ENCODE data around the gene REEP5. TPM values are rescaled to one million over a fixed set of nuclear protein-coding genes. Genes with fewer than 3 reads are reported as not detected.

The REEP5 gene
- total RNA-seq (100 to 1,000 TPM in 1 of 5 donors, 10 to 100 TPM in 4; 18.8 to 102 (median 65.9) TPM), polyA plus RNA-seq (10 to 100 TPM; 24.7 to 45.0 (median 35.7) TPM)
- long read RNA-seq, donor 1, transcript REEP5-202 (5 exons, 3,326 nt) = major isoform, 15 of 15 reads
- long read RNA-seq, donor 1, partial matches to known transcripts = 0 of 15 reads
- long read RNA-seq, donor 1, other reads (novel, unspliced or antisense) = 0 of 15 reads
- long read RNA-seq, donor 2, transcript REEP5-202 (5 exons, 3,326 nt) = major isoform, 34 of 34 reads
- long read RNA-seq, donor 2, partial matches to known transcripts = 0 of 34 reads
- long read RNA-seq, donor 2, other reads (novel, unspliced or antisense) = 0 of 34 reads
- long read RNA-seq, donor 3, transcript REEP5-202 (5 exons, 3,326 nt) = major isoform, 21 of 22 reads
- long read RNA-seq, donor 3, partial matches to known transcripts = 0 of 22 reads
- long read RNA-seq, donor 3, other reads (novel, unspliced or antisense) = 0 of 22 reads
- long read RNA-seq, donor 4, transcript REEP5-202 (5 exons, 3,326 nt) = major isoform, 7 of 7 reads
- long read RNA-seq, donor 4, partial matches to known transcripts = 0 of 7 reads
- long read RNA-seq, donor 4, other reads (novel, unspliced or antisense) = 0 of 7 reads
- long read RNA-seq, donor 5, transcript REEP5-202 (5 exons, 3,326 nt) = major isoform, 40 of 40 reads
- long read RNA-seq, donor 5, partial matches to known transcripts = 0 of 40 reads
- long read RNA-seq, donor 5, other reads (novel, unspliced or antisense) = 0 of 40 reads
- long read RNA-seq, donor 6, transcript REEP5-202 (5 exons, 3,326 nt) = major isoform, 65 of 70 reads
- long read RNA-seq, donor 6, partial matches to known transcripts = 5 of 70 reads
- long read RNA-seq, donor 6, other reads (novel, unspliced or antisense) = 0 of 70 reads
- long read RNA-seq, donor 7, transcript REEP5-202 (5 exons, 3,326 nt) = major isoform, 40 of 40 reads
- long read RNA-seq, donor 7, partial matches to known transcripts = 0 of 40 reads
- long read RNA-seq, donor 7, other reads (novel, unspliced or antisense) = 0 of 40 reads
- long read RNA-seq, donor 8, transcript REEP5-202 (5 exons, 3,326 nt) = major isoform, 44 of 45 reads
- long read RNA-seq, donor 8, partial matches to known transcripts = 0 of 45 reads
- long read RNA-seq, donor 8, other reads (novel, unspliced or antisense) = 0 of 45 reads
- long read RNA-seq, donor 9, transcript REEP5-202 (5 exons, 3,326 nt) = major isoform, 39 of 51 reads
- long read RNA-seq, donor 9, partial matches to known transcripts = 12 of 51 reads
- long read RNA-seq, donor 9, other reads (novel, unspliced or antisense) = 0 of 51 reads
- long read RNA-seq, donor 10, transcript REEP5-202 (5 exons, 3,326 nt) = major isoform, 17 of 17 reads
- long read RNA-seq, donor 10, partial matches to known transcripts = 0 of 17 reads
- long read RNA-seq, donor 10, other reads (novel, unspliced or antisense) = 0 of 17 reads

DNA sequence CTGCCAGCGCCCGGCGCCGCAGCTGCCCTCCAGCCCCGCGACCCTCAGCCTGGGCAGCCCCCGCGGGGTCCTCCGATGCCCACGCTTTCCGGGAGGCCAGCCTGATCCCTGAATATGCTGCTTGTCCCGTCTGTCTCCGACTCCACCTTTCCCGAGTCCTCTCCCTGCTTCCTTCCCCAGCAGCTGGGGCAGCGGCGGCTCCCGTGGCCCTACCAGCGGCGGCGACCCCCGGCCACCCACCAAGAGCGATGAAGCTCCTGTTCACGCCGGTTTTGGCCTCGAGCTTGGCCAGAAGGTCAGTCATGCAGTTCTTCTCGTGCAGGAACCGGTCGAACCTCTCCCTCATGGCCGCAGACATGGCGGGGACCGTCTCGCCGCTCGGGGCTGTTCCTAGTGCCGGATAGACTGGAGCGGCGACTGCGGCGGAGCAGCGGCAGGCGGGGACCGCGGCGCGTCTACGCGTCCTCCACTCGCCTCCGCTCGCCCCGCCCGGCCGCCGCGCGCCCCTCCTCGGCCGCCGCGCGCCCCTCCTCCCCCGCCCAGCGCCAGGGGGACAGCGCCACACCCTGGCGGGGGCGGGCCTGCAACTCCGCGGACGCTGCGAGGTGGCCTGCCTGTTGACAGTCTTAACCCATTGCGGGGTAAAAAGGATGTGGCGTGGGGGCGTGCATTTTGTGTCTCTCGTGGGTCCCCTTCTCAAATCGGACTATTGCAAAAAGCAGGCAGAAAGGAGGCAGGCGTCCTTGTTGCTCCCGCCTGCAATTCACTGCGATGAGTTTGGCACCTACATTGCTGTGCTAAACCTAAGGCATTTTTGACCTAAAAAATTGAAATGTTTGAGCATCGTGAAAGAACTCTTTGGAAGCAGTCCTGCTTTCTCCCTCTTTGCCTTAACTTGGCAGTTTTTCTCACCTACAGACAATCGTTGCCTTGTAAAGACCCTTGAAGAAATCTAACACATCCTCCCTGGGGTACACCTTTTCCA lies at the start of gene REEP5:
TSS of gene REEP5 (minus strand) at position 395 of the 985 bp plus-strand sequence. CDS start at position 358, 37 bp downstream.
- TF ChIP-seq POLR2AphosphoS5 (IDR thresholded peaks at IDR 0.05) (peak; percentile 55 to 97 (median 96)), EP300 (IDR thresholded peaks at IDR 0.05) (no peak), POLR2A (IDR thresholded peaks at IDR 0.05) (peak in 1 of 4 donors; percentile 80)
- TF ChIP-seq, protein P1, sequence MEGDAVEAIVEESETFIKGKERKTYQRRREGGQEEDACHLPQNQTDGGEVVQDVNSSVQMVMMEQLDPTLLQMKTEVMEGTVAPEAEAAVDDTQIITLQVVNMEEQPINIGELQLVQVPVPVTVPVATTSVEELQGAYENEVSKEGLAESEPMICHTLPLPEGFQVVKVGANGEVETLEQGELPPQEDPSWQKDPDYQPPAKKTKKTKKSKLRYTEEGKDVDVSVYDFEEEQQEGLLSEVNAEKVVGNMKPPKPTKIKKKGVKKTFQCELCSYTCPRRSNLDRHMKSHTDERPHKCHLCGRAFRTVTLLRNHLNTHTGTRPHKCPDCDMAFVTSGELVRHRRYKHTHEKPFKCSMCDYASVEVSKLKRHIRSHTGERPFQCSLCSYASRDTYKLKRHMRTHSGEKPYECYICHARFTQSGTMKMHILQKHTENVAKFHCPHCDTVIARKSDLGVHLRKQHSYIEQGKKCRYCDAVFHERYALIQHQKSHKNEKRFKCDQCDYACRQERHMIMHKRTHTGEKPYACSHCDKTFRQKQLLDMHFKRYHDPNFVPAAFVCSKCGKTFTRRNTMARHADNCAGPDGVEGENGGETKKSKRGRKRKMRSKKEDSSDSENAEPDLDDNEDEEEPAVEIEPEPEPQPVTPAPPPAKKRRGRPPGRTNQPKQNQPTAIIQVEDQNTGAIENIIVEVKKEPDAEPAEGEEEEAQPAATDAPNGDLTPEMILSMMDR (IDR thresholded peaks at IDR 0.05) = peak in 4 of 7 experiments; percentile 43 to 91 (median 72)
- intact Hi-C loops (cut with DNase I; ENCODE audit: low total_unique reads) = no loop called here

DNA sequence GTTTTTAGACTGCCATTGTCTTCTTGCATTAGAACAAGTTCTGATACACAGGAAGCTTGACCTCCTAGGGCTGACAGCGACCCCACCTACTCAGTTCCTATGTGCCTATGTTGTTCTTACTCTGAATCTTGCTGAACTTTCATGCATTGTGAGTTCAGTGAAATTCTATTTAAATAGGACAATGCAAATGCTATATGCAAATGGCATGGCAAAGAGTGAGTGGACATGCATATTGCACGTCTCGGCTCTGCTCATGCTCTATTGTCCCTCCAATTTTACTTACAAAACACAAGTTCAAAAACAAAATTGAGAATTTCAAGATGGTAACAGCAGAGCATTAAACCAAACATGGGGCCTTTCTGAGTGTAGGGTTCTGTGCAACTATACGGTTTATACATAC lies 49.2 kb upstream of the REEP5 start:
- WGBS, 5 donors = 89 to 95% (median 90%) methylated on average over 4 of the region's 4 CpGs
- no peaks in the 10 kb centered on the region for H3K9me3 ChIP-seq
- DNase-seq = no peak
- H3K4me1 ChIP-seq = peaks cover 0 to 8% (median 7%) of the 10 kb centered on the region in 4 donors
- no peaks in the 10 kb centered on the region for H3K36me3 ChIP-seq
- intact Hi-C loops (cut with DNase I; ENCODE audit: low total_unique reads) = no loop called here
- H3K27me3 ChIP-seq = no peaks in the 10 kb centered on the region
- H3K27ac ChIP-seq = no peak overlapping the region
- H3K4me3 ChIP-seq = no peak overlapping the region
- TF ChIP-seq EP300 (IDR thresholded peaks at IDR 0.05) (no peak), POLR2A (IDR thresholded peaks at IDR 0.05) (no peak), POLR2AphosphoS5 (IDR thresholded peaks at IDR 0.05) (no peak)
- TF ChIP-seq, protein P1 (IDR thresholded peaks at IDR 0.05) = no peak

More for the DNA sequence above, at the start of gene REEP5:
- 0 to 2% (median 1%) methylated on average over 19 to 80 of the region's 80 CpGs for WGBS, 5 donors
- Histone ChIP-seq H3K27me3 (no peaks in the 10 kb centered on the region), H3K27ac (peak within 1 kb of the TSS; percentile 95 to 99 (median 99)), H3K9me3 (no peaks in the 10 kb centered on the region), H3K4me3 (peak within 1 kb of the TSS; percentile 66 to 100 (median 96)), H3K4me1 (peaks cover 43 to 55% (median 53%) of the 10 kb centered on the region in 4 donors), H3K36me3 (peaks cover 11 to 29% (median 24%) of the 10 kb centered on the region in 4 donors)
- DNase-seq = peak; percentile 88 to 96

DNA sequence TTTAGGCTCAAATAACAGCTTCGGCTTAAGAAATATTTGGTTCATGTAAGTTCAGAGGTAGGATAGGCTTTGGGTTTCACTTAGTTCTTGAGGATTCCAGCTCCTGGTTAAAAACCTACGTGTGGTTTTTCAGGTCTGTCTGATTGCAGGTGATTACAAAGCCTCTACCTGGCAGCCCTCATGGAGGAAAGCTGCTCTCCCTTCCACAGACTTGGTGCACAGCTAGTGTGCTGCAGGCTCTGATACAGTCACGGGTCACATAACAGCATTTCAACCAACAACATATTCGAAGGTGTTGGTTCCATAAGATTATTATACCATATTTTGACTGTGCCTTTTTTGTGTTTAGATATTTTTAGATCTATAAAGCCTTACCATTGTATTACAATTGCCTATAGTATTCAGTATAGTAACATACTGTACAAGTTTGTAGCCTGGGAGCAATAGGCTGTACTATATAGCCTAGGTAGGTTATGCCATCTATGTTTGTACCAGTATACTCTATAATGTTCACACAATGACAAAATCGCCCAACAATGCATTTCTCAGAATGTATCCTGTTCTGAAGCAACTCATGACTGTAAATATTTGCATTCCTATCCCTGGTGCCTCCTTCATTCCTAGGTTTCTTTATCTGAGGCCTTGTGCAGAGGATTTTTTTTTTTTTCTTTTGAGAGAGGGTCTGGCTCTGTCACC lies 46.5 kb upstream of the REEP5 start:
- DNase-seq = no peak
- intact Hi-C loops (cut with DNase I; ENCODE audit: low total_unique reads) = no loop called here

More for the DNA sequence above, 46.5 kb upstream of the REEP5 start:
- TF ChIP-seq POLR2AphosphoS5 (IDR thresholded peaks at IDR 0.05) = no peak
- TF ChIP-seq POLR2A (IDR thresholded peaks at IDR 0.05) = no peak
- no peak for TF ChIP-seq EP300 (IDR thresholded peaks at IDR 0.05)
- TF ChIP-seq, protein P1 (IDR thresholded peaks at IDR 0.05) = no peak
- Histone ChIP-seq H3K9me3 (no peaks in the 10 kb centered on the region), H3K36me3 (no peaks in the 10 kb centered on the region), H3K4me3 (no peak overlapping the region), H3K27me3 (no peaks in the 10 kb centered on the region), H3K4me1 (peaks cover 0 to 7% (median 3%) of the 10 kb centered on the region in 4 donors), H3K27ac (no peak overlapping the region)
- WGBS, 5 donors = 47 to 65% (median 61%) methylated on average over 5 of the region's 5 CpGs

All from stomach (tissue), 19 donors.